ENCODE data around the gene NKX6-2. TPM values are rescaled to one million over a fixed set of nuclear protein-coding genes. Genes with fewer than 3 reads are reported as not detected.

Gene NKX6-2
- total and polyA plus RNA-seq, 2 of the 8 experiments (the other 6 are each of a cell fraction or from before 2014, with no cell fraction given), result 0.06 TPM; not detected in 1

GRCh38 chr10:132827861-132828539, 42.1 kb upstream of the NKX6-2 start (continued):
- no peak for TF ChIP-seq SIN3A (conservative IDR thresholded peaks at IDR 0.05 in 1 of 2, IDR thresholded peaks at IDR 0.05 in 1 of 2; ENCODE audit: low read depth in 1 of 2, low read length in 2 of 2)
- TF ChIP-seq TBP (IDR thresholded peaks at IDR 0.05; ENCODE audit: low read depth, low read length), result no peak
- TF ChIP-seq ASH2L (IDR thresholded peaks at IDR 0.05; ENCODE audit: low read length), result no peak
- no peak for TF ChIP-seq POLR2A (IDR thresholded peaks at IDR 0.05; ENCODE audit: control extremely low read depth in 1 of 2, low read depth in 2 of 2, low read length in 2 of 2)
- TF ChIP-seq CBX5 (IDR thresholded peaks at IDR 0.05; ENCODE audit: low read depth, low read length), result no peak

Data from H1 (cell line).